Astrocyte (in vitro differentiated cells and primary cell): ENCODE data around the gene DENND2A. TPM values are rescaled to one million over a fixed set of nuclear protein-coding genes. Genes with fewer than 3 reads are reported as not detected.

Experiments used
- DNase-seq: peaks from one replicate; pipeline ENCODE4 v3.0.0-alpha.2; 2010; ENCODE audit warnings: low read depth
- FAIRE-seq: peaks from 2 replicates; lab custom pipeline; 2011; peaks lifted over from hg19 to GRCh38; lab: Jason Lieb, UNC
- H2AFZ ChIP-seq: 2 replicates; pipeline ENCODE4 v1.6.0; 2012; ENCODE audit warnings: low read depth, low read length, inconsistent platforms
- H3K27ac ChIP-seq: 2 replicates; pipeline ENCODE4 v1.5.1; 2011; ENCODE audit warnings: low read depth, low read length, inconsistent platforms
- H3K27me3 ChIP-seq: 2 replicates; pipeline ENCODE4 v1.6.0; 2011; ENCODE audit warnings: low read length, inconsistent platforms; ENCODE audit not compliant: insufficient read depth
- H3K36me3 ChIP-seq: 2 replicates; pipeline ENCODE4 v1.5.1; 2011; ENCODE audit warnings: low read length, inconsistent platforms; ENCODE audit not compliant: insufficient read depth
- H3K4me1 ChIP-seq: 2 replicates; pipeline ENCODE4 v1.5.1; 2011; ENCODE audit warnings: low read length, inconsistent platforms; ENCODE audit not compliant: insufficient read depth
- H3K4me2 ChIP-seq: 2 replicates; pipeline ENCODE4 v1.6.0; 2012; ENCODE audit warnings: low read length, inconsistent platforms
- H3K4me3 ChIP-seq: 2 replicates; pipeline ENCODE4 v1.5.1; 2011; ENCODE audit warnings: low read depth, mild to moderate bottlenecking, low read length, inconsistent platforms; ENCODE audit not compliant: insufficient read depth
- H3K79me2 ChIP-seq: 2 replicates; pipeline ENCODE4 v1.6.0; 2012; ENCODE audit warnings: mild to moderate bottlenecking, low read length, inconsistent platforms; ENCODE audit not compliant: insufficient read depth
- H3K9ac ChIP-seq: 2 replicates; pipeline ENCODE4 v1.6.0; 2012; ENCODE audit warnings: mild to moderate bottlenecking, low read length, inconsistent platforms
- H3K9me3 ChIP-seq: 2 replicates; pipeline ENCODE4 v1.5.1; 2012; ENCODE audit warnings: low read depth, mild to moderate bottlenecking, low read length, inconsistent platforms; ENCODE audit not compliant: insufficient read depth
- H4K20me1 ChIP-seq: 2 replicates; pipeline ENCODE4 v1.6.0; 2012; ENCODE audit warnings: low read length, inconsistent platforms; ENCODE audit not compliant: insufficient read depth
- H3K27ac Mint-ChIP-seq: one replicate; pipeline ENCODE4 v1.8.0; 2021; ENCODE audit warnings: mild to moderate bottlenecking, mixed read lengths; ENCODE audit not compliant: unreplicated experiment
- H3K27me3 Mint-ChIP-seq: one replicate; pipeline ENCODE4 v1.8.0; 2021; ENCODE audit warnings: low read depth, mixed read lengths; ENCODE audit not compliant: unreplicated experiment
- H3K36me3 Mint-ChIP-seq: one replicate; pipeline ENCODE4 v1.8.0; 2021; ENCODE audit warnings: low read depth, mixed read lengths; ENCODE audit not compliant: unreplicated experiment
- H3K4me1 Mint-ChIP-seq: one replicate; pipeline ENCODE4 v1.8.0; 2021; ENCODE audit warnings: low read depth, mixed read lengths; ENCODE audit not compliant: unreplicated experiment
- H3K4me3 Mint-ChIP-seq: one replicate; pipeline ENCODE4 v1.8.0; 2021; ENCODE audit warnings: mild to moderate bottlenecking, moderate library complexity, mixed read lengths; ENCODE audit not compliant: unreplicated experiment
- H3K9me3 Mint-ChIP-seq: one replicate; pipeline ENCODE4 v1.8.0; 2021; ENCODE audit warnings: mild to moderate bottlenecking, mixed read lengths; ENCODE audit not compliant: unreplicated experiment
- CTCF ChIP-seq: IDR thresholded peaks from 2 replicates; pipeline ENCODE4 v1.5.1; 2011; ENCODE audit warnings: low read depth, mild to moderate bottlenecking, inconsistent platforms, low read length, moderate library complexity; ENCODE audit not compliant: insufficient read depth
- EZH2 ChIP-seq: IDR thresholded peaks from 2 replicates; pipeline ENCODE4 v1.6.1; 2012; ENCODE audit warnings: mild to moderate bottlenecking, low read length, inconsistent platforms; ENCODE audit not compliant: insufficient read depth
- total RNA-seq: library from RNA; stranded (reverse); gene quantifications from 2 replicates; pipeline ENCODE4 v1.2.1, GENCODE V29; 2021

DENND2A gene
- total RNA-seq, 1 donor from 2014 or later, result 42.1 TPM

- Mint-ChIP-seq H3K27me3 (no peaks in the 10 kb centered on the region), H3K9me3 (no peaks in the 10 kb centered on the region), H3K27ac (no peak overlapping the region), H3K4me3 (no peak overlapping the region), H3K36me3 (peaks cover 36% of the 10 kb centered on the region), H3K4me1 (no peaks in the 10 kb centered on the region)
- Histone ChIP-seq H3K27ac (no peak overlapping the region), H3K4me1 (no peaks in the 10 kb centered on the region), H3K4me2 (no peak overlapping the region), H3K36me3 (peaks cover 9% of the 10 kb centered on the region), H3K4me3 (no peak overlapping the region), H4K20me1 (no peaks in the 10 kb centered on the region), H3K9me3 (no peaks in the 10 kb centered on the region), H3K9ac (no peak overlapping the region), H3K79me2 (no peaks in the 10 kb centered on the region), H2AFZ (no peak overlapping the region), H3K27me3 (no peaks in the 10 kb centered on the region)
- TF ChIP-seq CTCF, result no peak
- TF ChIP-seq EZH2, result no peak
- DNase-seq, result no peak
- no peak for FAIRE-seq
These were observed 56.3 kb downstream of the DENND2A start for GRCh38 chr7:140584195-140584851.

GRCh38 chr7:140581411-140581810, 59.2 kb downstream of the DENND2A start:
- Histone ChIP-seq H3K4me1 (no peaks in the 10 kb centered on the region), H3K4me2 (no peak overlapping the region), H3K9ac (no peak overlapping the region), H3K36me3 (peaks cover 4% of the 10 kb centered on the region), H4K20me1 (no peaks in the 10 kb centered on the region), H3K9me3 (no peaks in the 10 kb centered on the region), H3K79me2 (no peaks in the 10 kb centered on the region), H3K4me3 (no peak overlapping the region), H3K27ac (no peak overlapping the region), H2AFZ (no peak overlapping the region), H3K27me3 (no peaks in the 10 kb centered on the region)
- no peak for DNase-seq
- no peaks in the 10 kb centered on the region for H3K9me3 Mint-ChIP-seq
- no peaks in the 10 kb centered on the region for H3K27me3 Mint-ChIP-seq
- H3K4me3 Mint-ChIP-seq, result no peak overlapping the region
- H3K4me1 Mint-ChIP-seq, result no peaks in the 10 kb centered on the region
- peaks cover 31% of the 10 kb centered on the region for H3K36me3 Mint-ChIP-seq
- TF ChIP-seq EZH2 (no peak), CTCF (no peak)
- no peak overlapping the region for H3K27ac Mint-ChIP-seq
- FAIRE-seq, result no peak

GRCh38 chr7:140577651-140578050, 63.0 kb downstream of the DENND2A start:
- DNase-seq (no peak), FAIRE-seq (no peak)
- Histone ChIP-seq H3K36me3 (peaks cover 3% of the 10 kb centered on the region), H3K4me2 (no peak overlapping the region), H4K20me1 (no peaks in the 10 kb centered on the region), H3K27me3 (no peaks in the 10 kb centered on the region), H3K9ac (no peak overlapping the region), H3K27ac (no peak overlapping the region), H3K4me1 (no peaks in the 10 kb centered on the region), H3K79me2 (no peaks in the 10 kb centered on the region), H3K4me3 (no peak overlapping the region), H3K9me3 (no peaks in the 10 kb centered on the region), H2AFZ (no peak overlapping the region)
- Mint-ChIP-seq H3K4me1 (no peaks in the 10 kb centered on the region), H3K9me3 (no peaks in the 10 kb centered on the region), H3K27ac (no peak overlapping the region), H3K36me3 (peaks cover 21% of the 10 kb centered on the region), H3K27me3 (no peaks in the 10 kb centered on the region), H3K4me3 (no peak overlapping the region)
- TF ChIP-seq CTCF (no peak), EZH2 (no peak)
